Measurements from ENCODE around the gene PLA2G4A. TPM values are rescaled to one million over a fixed set of nuclear protein-coding genes. Genes with fewer than 3 reads are reported as not detected.

The PLA2G4A gene
- total RNA-seq: 10.6 and 23.4 TPM in 2 replicates

DNA sequence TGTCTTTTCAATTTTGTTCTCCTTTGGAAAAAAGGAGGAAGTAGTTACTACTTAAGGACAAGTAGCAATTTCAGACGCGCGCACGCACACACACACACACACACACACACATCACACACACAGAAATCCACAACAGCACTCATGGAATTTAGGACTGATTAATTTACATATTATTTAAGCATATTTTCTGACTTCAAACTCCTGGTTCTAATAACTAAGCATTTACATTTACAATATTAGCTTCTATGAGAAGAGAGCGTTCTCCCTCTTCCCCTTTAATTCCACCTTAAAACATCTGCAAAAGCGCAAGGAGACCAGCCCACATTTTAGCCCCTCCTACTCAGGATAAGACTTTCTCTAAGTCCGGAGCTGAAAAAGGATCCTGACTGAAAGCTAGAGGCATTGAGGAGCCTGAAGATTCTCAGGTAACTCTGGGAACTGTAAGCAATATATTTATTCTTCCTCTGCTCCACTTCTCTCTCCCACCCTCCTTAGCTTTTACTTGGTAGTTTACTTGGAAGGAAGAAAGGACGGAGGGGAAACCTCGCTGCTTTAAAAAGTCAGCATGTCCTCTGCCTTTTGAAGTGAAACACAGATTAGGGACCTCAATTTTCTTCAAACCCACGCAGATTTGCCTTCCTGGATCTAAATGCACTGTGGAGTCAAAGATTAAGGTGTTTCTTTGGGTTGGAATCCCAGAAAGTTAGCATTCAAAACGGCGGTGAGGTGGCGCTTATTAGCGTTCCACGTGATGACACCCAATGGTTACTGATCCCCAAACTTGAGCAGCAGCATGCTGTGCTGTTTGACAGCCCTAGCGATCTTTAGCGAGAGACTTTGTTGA lies at the start of gene PLA2G4A:
TSS of gene PLA2G4A (plus strand) at position 339 of the 844 bp plus-strand sequence. CDS start 25,406 bp downstream, outside the sequence.

Other genes starting within 250 kb of the PLA2G4A start
- 5.8 and 12.7 TPM in 2 replicates for gene PTGS2, start 148.5 kb upstream of the PLA2G4A start, total RNA-seq

Data from epithelial cell of umbilical artery (primary cell).